Activated CD8-positive, alpha-beta T cell treated with anti-CD3 and anti-CD28 coated beads for 36 hours (primary cell): Measurements from ENCODE around the gene KANSL3. TPM values are rescaled to one million over a fixed set of nuclear protein-coding genes. Genes with fewer than 3 reads are reported as not detected.

Source experiments
- ATAC-seq: fragments of 200-7000 bp; cut with Tn5 transposase; one replicate; pipeline ENCODE4 v1.10.0; 2021; ENCODE audit warnings: mild to moderate bottlenecking, moderate library complexity
- CTCF ChIA-PET: fragments of 350-600 bp; sonication (Branson Sonifier 250); formaldehyde crosslinking; loops from one replicate; lab custom pipeline; 2021; ENCODE audit warnings: antibody characterized with exemption; lab: Charles Lee
- POLR2A ChIA-PET: fragments of 350-600 bp; sonication (Branson Sonifier 250); formaldehyde crosslinking; loops from one replicate; lab custom pipeline; 2021; ENCODE audit warnings: antibody characterized with exemption; lab: Charles Lee
- DNase-seq: peaks from one replicate; pipeline ENCODE4 v3.0.0-alpha.2; 2020
- H3K27ac Mint-ChIP-seq: one replicate; pipeline ENCODE4 v1.8.0; 2021; ENCODE audit warnings: mild to moderate bottlenecking, mixed read lengths
- H3K27me3 Mint-ChIP-seq: one replicate; pipeline ENCODE4 v1.8.0; 2021; ENCODE audit warnings: mixed read lengths
- H3K36me3 Mint-ChIP-seq: one replicate; pipeline ENCODE4 v1.8.0; 2021; ENCODE audit warnings: low read depth, mixed read lengths
- H3K4me1 Mint-ChIP-seq: one replicate; pipeline ENCODE4 v1.8.0; 2021; ENCODE audit warnings: low read depth, mixed read lengths
- H3K4me3 Mint-ChIP-seq: one replicate; pipeline ENCODE4 v1.8.0; 2021; ENCODE audit warnings: mild to moderate bottlenecking, moderate library complexity, mixed read lengths
- H3K9me3 Mint-ChIP-seq: one replicate; pipeline ENCODE4 v1.8.0; 2021; ENCODE audit warnings: mixed read lengths
- intact Hi-C: fragments of 100-400 bp; cut with micrococcal nuclease; formaldehyde crosslinking; loops from one replicate; pipeline ENCODE4 v1.10.0; 2022
- total RNA-seq, 2 experiments: library from RNA; stranded (reverse); gene quantifications; one replicate each; pipeline ENCODE4 v1.2.3, GENCODE V29; 2021
- TF ChIP-seq, protein P1 (sequence below): fragments of 200-600 bp; IDR thresholded peaks from one replicate; pipeline ENCODE4 v1.8.0; 2022; ENCODE audit warnings: antibody characterized with exemption, mild to moderate bottlenecking

Gene KANSL3
- total RNA-seq, 2 experiments from 2014 or later, result 37.8 to 39.8 TPM

DNA sequence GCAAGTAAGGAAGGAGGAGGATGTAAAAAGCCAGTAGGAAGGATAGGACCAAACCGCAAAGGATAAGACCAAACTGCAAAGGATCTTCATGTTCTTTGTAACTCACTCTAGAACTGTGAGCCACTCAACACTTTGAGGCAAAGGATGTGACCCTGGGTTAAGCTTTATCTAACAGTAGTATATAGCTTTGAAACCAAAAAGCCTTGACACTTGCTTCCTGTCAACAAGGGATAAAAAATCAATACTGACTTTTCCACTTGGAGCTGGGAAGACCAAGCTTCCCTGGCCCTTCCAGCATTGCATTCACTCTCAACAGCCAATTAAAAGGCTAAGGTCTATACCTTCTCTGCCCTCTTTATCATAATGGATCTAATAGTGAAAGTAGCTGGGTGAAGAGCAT, 22.0 kb downstream of the KANSL3 start:
- ChIA-PET CTCF (interaction anchor here (1.2 kb wide), 1 partner anchor 497 kb away, joined by 3 read pairs; the partner anchor contains the start of gene ANKRD36), POLR2A (interaction anchor here (1.1 kb wide), 1 partner anchor 191 kb away, joined by 4 read pairs; no protein-coding TSS in a partner anchor)
- Mint-ChIP-seq H3K36me3 (peaks cover 38% of the 10 kb centered on the region), H3K27me3 (no peaks in the 10 kb centered on the region), H3K27ac (peak overlapping the region; percentile 82), H3K4me1 (peaks cover 18% of the 10 kb centered on the region), H3K9me3 (no peaks in the 10 kb centered on the region), H3K4me3 (no peak overlapping the region)
- TF ChIP-seq, protein P1, sequence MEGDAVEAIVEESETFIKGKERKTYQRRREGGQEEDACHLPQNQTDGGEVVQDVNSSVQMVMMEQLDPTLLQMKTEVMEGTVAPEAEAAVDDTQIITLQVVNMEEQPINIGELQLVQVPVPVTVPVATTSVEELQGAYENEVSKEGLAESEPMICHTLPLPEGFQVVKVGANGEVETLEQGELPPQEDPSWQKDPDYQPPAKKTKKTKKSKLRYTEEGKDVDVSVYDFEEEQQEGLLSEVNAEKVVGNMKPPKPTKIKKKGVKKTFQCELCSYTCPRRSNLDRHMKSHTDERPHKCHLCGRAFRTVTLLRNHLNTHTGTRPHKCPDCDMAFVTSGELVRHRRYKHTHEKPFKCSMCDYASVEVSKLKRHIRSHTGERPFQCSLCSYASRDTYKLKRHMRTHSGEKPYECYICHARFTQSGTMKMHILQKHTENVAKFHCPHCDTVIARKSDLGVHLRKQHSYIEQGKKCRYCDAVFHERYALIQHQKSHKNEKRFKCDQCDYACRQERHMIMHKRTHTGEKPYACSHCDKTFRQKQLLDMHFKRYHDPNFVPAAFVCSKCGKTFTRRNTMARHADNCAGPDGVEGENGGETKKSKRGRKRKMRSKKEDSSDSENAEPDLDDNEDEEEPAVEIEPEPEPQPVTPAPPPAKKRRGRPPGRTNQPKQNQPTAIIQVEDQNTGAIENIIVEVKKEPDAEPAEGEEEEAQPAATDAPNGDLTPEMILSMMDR, result no peak
- no peak for ATAC-seq
- intact Hi-C loops, result no loop called here
- DNase-seq, result no peak

DNA sequence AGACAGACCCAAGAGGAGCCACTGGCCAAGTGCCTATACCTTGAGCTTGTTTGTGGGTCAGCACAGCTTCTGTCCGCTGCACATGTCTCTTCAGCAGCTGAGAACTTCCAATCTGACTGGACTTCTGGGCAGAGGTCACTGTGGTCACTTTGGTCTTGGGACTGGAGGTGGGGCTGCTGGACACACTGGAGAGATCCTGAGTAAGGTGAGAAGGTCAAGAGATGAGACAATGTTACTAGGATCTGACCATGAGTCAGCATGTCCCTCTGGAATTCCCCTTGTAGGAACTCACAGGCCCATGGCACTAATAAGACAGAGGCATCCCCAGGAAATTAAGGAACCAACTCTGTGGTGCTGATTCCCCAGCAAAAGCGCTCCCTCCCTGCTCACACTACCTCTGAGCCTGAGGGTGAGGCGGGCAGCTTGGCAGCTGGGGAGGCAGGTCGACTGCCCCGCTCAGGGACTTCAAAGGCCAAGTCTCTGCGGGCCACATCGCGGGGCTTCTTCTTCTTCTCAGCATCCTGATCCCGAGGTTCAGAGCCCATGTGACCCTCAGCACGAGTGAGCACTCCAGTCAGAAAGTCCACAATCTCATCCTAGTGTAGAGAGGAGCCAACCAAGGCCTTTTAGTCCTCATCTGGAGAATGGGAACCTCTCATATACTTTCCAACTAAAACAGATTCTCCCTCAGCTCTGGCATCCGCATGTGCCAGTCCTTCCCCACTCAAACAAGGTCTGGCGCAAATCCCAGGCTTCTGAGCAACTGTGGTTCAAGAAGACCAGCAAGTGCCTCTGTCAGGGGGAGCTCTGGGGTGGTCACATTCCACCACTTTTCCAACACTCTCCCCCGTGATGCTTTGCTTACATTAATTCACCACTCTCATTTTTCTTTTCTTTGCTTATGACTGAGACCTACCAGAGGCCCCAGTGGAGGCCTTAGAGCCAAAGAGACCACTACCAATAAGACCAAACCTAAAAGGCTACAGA, 29.4 kb downstream of the KANSL3 start:
- Mint-ChIP-seq H3K27me3 (no peaks in the 10 kb centered on the region), H3K27ac (peak overlapping the region; percentile 69), H3K36me3 (peaks cover 59% of the 10 kb centered on the region), H3K4me1 (no peaks in the 10 kb centered on the region), H3K9me3 (no peaks in the 10 kb centered on the region), H3K4me3 (no peak overlapping the region)
- intact Hi-C loops, result no loop called here
- DNase-seq, result no peak
- ChIA-PET POLR2A (interaction anchor here (1.1 kb wide), 1 partner anchor 55 kb away, joined by 3 read pairs; no protein-coding TSS in a partner anchor), CTCF (interaction anchor here (1.3 to 2.2 kb wide), 2 partner anchors 11 to 53 kb away, joined by 3 to 4 read pairs; no protein-coding TSS in a partner anchor)
- TF ChIP-seq, protein P1, result no peak
- no peak for ATAC-seq

DNA sequence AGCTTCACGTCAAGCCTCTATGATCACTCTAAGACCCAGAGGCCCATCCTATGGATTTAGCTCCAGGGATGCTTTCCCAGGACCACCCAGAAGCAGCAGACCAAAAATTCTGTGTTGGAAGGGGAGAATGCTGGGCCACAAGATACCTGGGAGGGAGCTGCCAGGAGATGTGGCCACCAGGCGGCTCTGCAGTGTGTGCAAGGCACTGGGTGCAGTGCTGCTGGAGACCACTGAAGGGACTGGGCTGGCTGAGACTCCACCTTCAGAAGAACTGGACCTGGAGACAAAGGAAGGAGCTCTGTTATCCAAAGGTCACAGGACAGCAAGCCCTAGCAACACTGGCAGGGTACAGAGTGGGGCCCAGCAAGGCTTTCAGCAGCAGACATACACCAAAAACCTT, 34.0 kb downstream of the KANSL3 start:
- Mint-ChIP-seq H3K9me3 (no peaks in the 10 kb centered on the region), H3K36me3 (peaks cover 58% of the 10 kb centered on the region), H3K4me1 (peaks cover 23% of the 10 kb centered on the region), H3K27me3 (no peaks in the 10 kb centered on the region), H3K4me3 (no peak overlapping the region), H3K27ac (no peak overlapping the region)
- DNase-seq (no peak), ATAC-seq (no peak)
- intact Hi-C loops, result no loop called here
- CTCF ChIA-PET, result interaction anchor here (0.9 to 1.3 kb wide), 4 partner anchors 10 to 159 kb away, joined by 3 to 4 read pairs (median 3); partner anchors contain the start of gene CNNM4
- POLR2A ChIA-PET, result no interaction called here
- TF ChIP-seq, protein P1, result no peak

DNA sequence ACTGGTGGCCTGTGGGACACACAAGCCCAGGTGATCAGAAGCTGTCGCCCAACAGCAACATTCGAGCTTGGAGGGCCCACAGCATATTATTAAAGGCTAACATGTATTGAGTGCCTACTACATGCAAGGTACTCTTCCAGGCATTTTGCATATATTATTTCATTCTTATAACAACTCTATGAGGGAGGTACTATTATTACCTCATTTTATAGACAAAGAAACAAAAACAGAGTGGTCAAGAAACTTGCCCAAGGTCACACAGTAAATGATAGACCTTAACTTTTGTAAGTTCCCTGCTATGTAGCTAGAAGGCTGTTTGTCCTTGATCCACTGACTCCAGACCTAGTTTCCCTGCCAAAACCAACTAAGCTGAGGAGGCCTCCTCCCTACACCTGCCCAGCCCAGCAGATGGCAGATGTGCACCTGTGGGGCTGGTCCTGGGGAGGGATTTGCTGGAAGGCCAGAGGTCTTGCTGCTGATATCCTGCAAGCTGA, 35.7 kb downstream of the KANSL3 start:
- peaks cover 59% of the 10 kb centered on the region for H3K36me3 Mint-ChIP-seq
- peaks cover 23% of the 10 kb centered on the region for H3K4me1 Mint-ChIP-seq
- no peak for ATAC-seq
- peak overlapping the region; percentile 65 for H3K27ac Mint-ChIP-seq
- H3K9me3 Mint-ChIP-seq, result no peaks in the 10 kb centered on the region
- TF ChIP-seq, protein P1, result no peak
- peak; percentile 10 for DNase-seq
- ChIA-PET POLR2A (interaction anchor here (0.6 to 1.4 kb wide), 3 partner anchors 9 to 361 kb away, joined by 3 to 4 read pairs (median 4); no protein-coding TSS in a partner anchor), CTCF (interaction anchor here (1.4 to 1.5 kb wide), 2 partner anchors 48 to 198 kb away, joined by 4 to 5 read pairs; no protein-coding TSS in a partner anchor)
- intact Hi-C loops, result no loop called here
- H3K4me3 Mint-ChIP-seq, result no peak overlapping the region
- H3K27me3 Mint-ChIP-seq, result no peaks in the 10 kb centered on the region
